Measurements from ENCODE around the gene DLGAP1.

DLGAP1 gene

GRCh38 chr18:4096486-4096885 lies 358.6 kb downstream of the DLGAP1 start:
- ChIA-PET POLR2A (no interaction called here), CTCF (no interaction called here)
- TF ChIP-seq, protein P1, sequence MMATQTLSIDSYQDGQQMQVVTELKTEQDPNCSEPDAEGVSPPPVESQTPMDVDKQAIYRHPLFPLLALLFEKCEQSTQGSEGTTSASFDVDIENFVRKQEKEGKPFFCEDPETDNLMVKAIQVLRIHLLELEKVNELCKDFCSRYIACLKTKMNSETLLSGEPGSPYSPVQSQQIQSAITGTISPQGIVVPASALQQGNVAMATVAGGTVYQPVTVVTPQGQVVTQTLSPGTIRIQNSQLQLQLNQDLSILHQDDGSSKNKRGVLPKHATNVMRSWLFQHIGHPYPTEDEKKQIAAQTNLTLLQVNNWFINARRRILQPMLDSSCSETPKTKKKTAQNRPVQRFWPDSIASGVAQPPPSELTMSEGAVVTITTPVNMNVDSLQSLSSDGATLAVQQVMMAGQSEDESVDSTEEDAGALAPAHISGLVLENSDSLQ (IDR thresholded peaks at IDR 0.05), result no peak
- TF ChIP-seq ARNT (IDR thresholded peaks at IDR 0.05) (no peak), ZNF384 (IDR thresholded peaks at IDR 0.05) (no peak), FOXK2 (IDR thresholded peaks at IDR 0.05) (no peak), ELF4 (IDR thresholded peaks at IDR 0.05) (no peak)
- DNase-seq (ENCODE audit: extremely low spot score), result no peak

DNA sequence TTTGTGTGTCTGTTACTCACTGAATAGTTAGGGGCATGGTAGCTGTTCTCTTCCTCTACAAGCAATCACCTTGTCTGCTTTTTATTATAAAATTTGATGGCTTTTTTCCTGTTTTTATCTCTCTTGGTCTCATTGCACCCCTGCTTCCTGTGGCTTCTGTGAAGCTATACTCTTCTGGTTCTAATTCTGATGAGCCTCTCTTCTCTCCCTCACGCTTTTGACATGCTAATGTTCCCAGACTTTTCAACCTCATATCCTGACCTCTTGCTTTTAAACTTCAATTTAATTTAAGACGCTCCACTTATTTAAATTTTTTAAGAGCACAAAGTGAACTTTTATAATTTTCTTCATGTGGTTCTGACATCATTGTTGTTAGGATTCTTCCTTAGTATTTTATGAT lies 361.4 kb downstream of the DLGAP1 start:
- TF ChIP-seq TARDBP (IDR thresholded peaks at IDR 0.05), result no peak
- TF ChIP-seq, protein P1 (IDR thresholded peaks at IDR 0.05), result no peak
- no peak for TF ChIP-seq ARNT (IDR thresholded peaks at IDR 0.05)
- TF ChIP-seq LEF1 (IDR thresholded peaks at IDR 0.05; ENCODE audit: borderline replicate concordance), result no peak
- TF ChIP-seq L3MBTL2 (conservative IDR thresholded peaks at IDR 0.05), result no peak
- TF ChIP-seq NFRKB (IDR thresholded peaks at IDR 0.05), result no peak
- no peak for TF ChIP-seq CTBP1 (IDR thresholded peaks at IDR 0.05; ENCODE audit: borderline replicate concordance)
- TF ChIP-seq ZNF384 (IDR thresholded peaks at IDR 0.05), result no peak
- no peak for TF ChIP-seq ELF4 (IDR thresholded peaks at IDR 0.05)
- TF ChIP-seq FOXK2 (IDR thresholded peaks at IDR 0.05), result no peak
- TF ChIP-seq HDGF (IDR thresholded peaks at IDR 0.05; ENCODE audit: borderline replicate concordance), result no peak
- TF ChIP-seq FOXM1 (IDR thresholded peaks at IDR 0.05; ENCODE audit: borderline replicate concordance), result no peak
- ChIA-PET POLR2A (no interaction called here), CTCF (no interaction called here)
- no peak for DNase-seq (ENCODE audit: extremely low spot score)

DNA sequence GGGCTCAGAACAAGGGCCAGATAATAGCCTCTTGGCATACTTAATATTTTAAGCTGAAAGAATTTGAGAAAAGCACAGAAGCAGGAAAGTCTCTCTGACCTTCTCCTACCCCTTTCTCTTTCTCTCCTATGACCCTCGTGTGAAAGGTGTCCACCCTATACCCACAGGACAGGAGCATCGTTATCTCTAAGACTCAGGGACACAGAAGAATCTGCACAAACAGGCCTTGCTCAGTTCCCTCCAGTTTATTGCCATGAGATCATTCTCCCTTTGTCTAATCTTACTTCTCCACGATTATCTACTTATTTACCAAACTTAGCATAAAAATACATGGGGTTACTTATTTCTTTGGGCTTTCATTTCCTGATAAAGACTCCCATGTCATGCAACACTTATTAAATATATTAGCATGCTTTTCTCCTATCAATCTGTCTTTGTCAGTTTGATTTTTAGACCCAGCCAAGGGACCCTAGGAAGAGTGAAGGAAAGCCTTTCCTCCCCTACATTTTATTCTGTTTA lies 370.7 kb downstream of the DLGAP1 start:
- CTCF ChIA-PET, result no interaction called here
- TF ChIP-seq FOXA1 (IDR thresholded peaks at IDR 0.05), result no peak
- TF ChIP-seq SUZ12 (IDR thresholded peaks at IDR 0.05), result no peak
- no peak for TF ChIP-seq LEF1 (IDR thresholded peaks at IDR 0.05; ENCODE audit: borderline replicate concordance)
- TF ChIP-seq ARNT (IDR thresholded peaks at IDR 0.05), result no peak
- TF ChIP-seq NFRKB (IDR thresholded peaks at IDR 0.05), result no peak
- no peak for TF ChIP-seq FOXK2 (IDR thresholded peaks at IDR 0.05)
- TF ChIP-seq, protein P1 (IDR thresholded peaks at IDR 0.05), result no peak
- TF ChIP-seq CTBP1 (IDR thresholded peaks at IDR 0.05; ENCODE audit: borderline replicate concordance), result no peak
- DNase-seq (ENCODE audit: extremely low spot score), result no peak
- POLR2A ChIA-PET, result no interaction called here

DNA sequence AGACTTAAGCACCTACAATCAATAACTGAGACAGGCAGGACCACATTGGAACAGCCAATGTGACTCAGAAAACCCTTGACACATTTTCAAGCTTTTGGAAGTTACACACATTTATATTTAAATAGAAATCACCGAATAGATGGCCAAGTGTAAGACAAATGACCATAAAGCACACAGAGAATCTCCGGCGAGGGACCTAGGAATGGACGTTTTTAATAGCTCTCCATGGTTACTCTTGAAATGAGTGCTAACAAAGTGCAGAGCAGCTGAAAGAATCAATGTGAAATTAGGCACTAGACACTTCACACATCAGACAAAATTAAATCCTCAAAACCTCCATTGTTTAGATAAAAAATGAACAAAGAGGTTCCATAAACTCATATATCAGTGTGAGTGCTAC lies 376.9 kb downstream of the DLGAP1 start:
- DNase-seq (ENCODE audit: extremely low spot score), result no peak
- no peak for TF ChIP-seq TARDBP (IDR thresholded peaks at IDR 0.05)
- TF ChIP-seq ZNF384 (IDR thresholded peaks at IDR 0.05), result no peak
- TF ChIP-seq LEF1 (IDR thresholded peaks at IDR 0.05; ENCODE audit: borderline replicate concordance), result no peak
- TF ChIP-seq HDGF (IDR thresholded peaks at IDR 0.05; ENCODE audit: borderline replicate concordance), result no peak
- no peak for TF ChIP-seq ELF4 (IDR thresholded peaks at IDR 0.05)
- TF ChIP-seq, protein P1 (IDR thresholded peaks at IDR 0.05), result no peak
- TF ChIP-seq FOXK2 (IDR thresholded peaks at IDR 0.05), result no peak
- ChIA-PET CTCF (interaction anchor here (0.9 kb wide), 1 partner anchor 83 kb away, joined by 3 read pairs; no protein-coding TSS in a partner anchor), POLR2A (no interaction called here)

GRCh38 chr18:4077721-4078120 lies 377.4 kb downstream of the DLGAP1 start:
- ChIA-PET CTCF (interaction anchor here (0.9 kb wide), 1 partner anchor 83 kb away, joined by 3 read pairs; no protein-coding TSS in a partner anchor), POLR2A (no interaction called here)
- no peak for DNase-seq (ENCODE audit: extremely low spot score)
- TF ChIP-seq SP1 (IDR thresholded peaks at IDR 0.05), result no peak
- TF ChIP-seq L3MBTL2 (conservative IDR thresholded peaks at IDR 0.05), result no peak
- no peak for TF ChIP-seq LEF1 (IDR thresholded peaks at IDR 0.05; ENCODE audit: borderline replicate concordance)
- no peak for TF ChIP-seq NFRKB (IDR thresholded peaks at IDR 0.05)
- no peak for TF ChIP-seq FOXK2 (IDR thresholded peaks at IDR 0.05)
- TF ChIP-seq FOXM1 (IDR thresholded peaks at IDR 0.05; ENCODE audit: borderline replicate concordance), result no peak
- no peak for TF ChIP-seq SUZ12 (IDR thresholded peaks at IDR 0.05)
- TF ChIP-seq, protein P1 (IDR thresholded peaks at IDR 0.05), result no peak
- TF ChIP-seq ZNF384 (IDR thresholded peaks at IDR 0.05), result no peak
- TF ChIP-seq ARNT (IDR thresholded peaks at IDR 0.05), result no peak
- TF ChIP-seq BHLHE40 (IDR thresholded peaks at IDR 0.05; ENCODE audit: borderline replicate concordance), result no peak
- no peak for TF ChIP-seq HDGF (IDR thresholded peaks at IDR 0.05; ENCODE audit: borderline replicate concordance)
- no peak for TF ChIP-seq ELF4 (IDR thresholded peaks at IDR 0.05)
- no peak for TF ChIP-seq CTBP1 (IDR thresholded peaks at IDR 0.05; ENCODE audit: borderline replicate concordance)

- POLR2A ChIA-PET, result no interaction called here
- TF ChIP-seq ELF4 (IDR thresholded peaks at IDR 0.05), result no peak
- TF ChIP-seq BHLHE40 (IDR thresholded peaks at IDR 0.05; ENCODE audit: borderline replicate concordance), result no peak
- no peak for TF ChIP-seq ZNF384 (IDR thresholded peaks at IDR 0.05)
- no peak for TF ChIP-seq SUZ12 (IDR thresholded peaks at IDR 0.05)
- CTCF ChIA-PET, result no interaction called here
- no peak for DNase-seq (ENCODE audit: extremely low spot score)
Measured at GRCh38 chr18:4077204-4077603, 377.9 kb downstream of the DLGAP1 start.
